HUDEP-2 (cell line): ENCODE measurements around the gene PRRG3.
"Not testable (repeated sequence)": the region's sequence is repeated elsewhere in the genome, so short reads cannot be mapped to it uniquely, and the experiment has no call there.

ENCODE experiments used
- DNase-seq, 76 experiments: peaks; one replicate each; lab custom pipeline; 2025; ENCODE audit not compliant: unreplicated experiment in 76 of 76; lab: John Stamatoyannopoulos, UW

The PRRG3 gene

GRCh38 chrX:151694661-151695582 lies at the start of gene PRRG3:
Gene PRRG3 (plus strand): TSS chrX:151695458. CDS start chrX:151698815, 3,357 bp downstream.
- no peak for DNase-seq

DNA sequence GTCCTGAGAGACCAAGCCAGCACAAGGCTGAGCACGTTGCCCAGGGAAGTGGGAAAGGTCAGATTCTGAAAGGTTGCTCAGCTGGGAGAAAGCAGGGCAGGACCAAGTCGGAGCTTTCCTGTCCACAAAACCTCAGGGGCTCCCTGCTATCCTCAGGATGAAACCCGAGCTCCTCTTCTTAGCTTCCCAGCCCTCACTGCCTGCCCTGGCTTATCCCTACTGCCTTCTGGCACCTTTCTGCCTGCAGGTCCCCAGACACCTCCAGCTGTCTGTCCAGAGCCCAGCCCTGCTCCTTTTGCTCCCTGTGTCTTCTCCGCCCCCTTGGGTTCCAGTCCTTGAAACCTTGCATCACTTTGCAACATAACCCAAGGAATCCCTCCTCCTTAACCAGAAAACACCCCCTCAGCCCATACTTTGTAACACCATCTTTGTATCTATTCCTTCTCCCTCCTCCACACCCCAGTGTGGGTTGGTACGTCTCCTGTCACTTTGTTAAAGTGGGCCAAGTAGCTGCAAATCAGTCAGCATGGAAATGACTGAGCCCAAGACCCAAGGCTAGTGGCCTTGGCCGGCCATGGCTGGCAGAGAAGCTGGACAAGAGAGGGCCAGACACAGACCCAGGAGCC lies 20.0 kb upstream of the PRRG3 start:
- no peak for DNase-seq

GRCh38 chrX:151676196-151676595 lies 19.1 kb upstream of the PRRG3 start:
- DNase-seq, result peak in 42 of 76 experiments; percentile 0 to 54 (median 5)

- DNase-seq, result peak in 74 of 76 experiments; percentile 2 to 87 (median 63)
Measured at GRCh38 chrX:151679798-151680402, 15.4 kb upstream of the PRRG3 start.

- DNase-seq, result peak in 64 of 76 experiments; percentile 0 to 71 (median 34)
Measured at GRCh38 chrX:151680805-151681204, 14.5 kb upstream of the PRRG3 start.

GRCh38 chrX:151687635-151688034 lies 7.6 kb upstream of the PRRG3 start:
- no peak for DNase-seq

DNA sequence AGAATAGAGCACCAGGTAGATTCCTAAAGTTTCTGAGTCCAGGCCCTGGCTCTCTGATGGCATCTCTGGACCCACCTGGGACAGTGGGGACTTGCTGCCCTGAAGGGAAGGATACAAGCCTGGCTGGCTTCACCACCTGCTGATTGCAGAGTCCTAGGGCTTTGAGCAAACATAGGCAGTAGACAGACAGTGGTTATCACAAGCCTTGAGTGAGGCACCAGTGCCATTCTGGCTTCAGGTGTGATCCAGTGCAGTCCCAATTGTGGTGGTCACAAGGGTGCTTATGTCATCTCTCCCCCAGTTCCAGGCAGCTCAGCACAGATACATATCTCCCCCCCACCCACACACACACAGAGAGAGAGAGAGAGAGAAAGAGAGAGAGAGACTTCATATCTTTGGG lies 6.6 kb upstream of the PRRG3 start:
- no peak for DNase-seq

DNA sequence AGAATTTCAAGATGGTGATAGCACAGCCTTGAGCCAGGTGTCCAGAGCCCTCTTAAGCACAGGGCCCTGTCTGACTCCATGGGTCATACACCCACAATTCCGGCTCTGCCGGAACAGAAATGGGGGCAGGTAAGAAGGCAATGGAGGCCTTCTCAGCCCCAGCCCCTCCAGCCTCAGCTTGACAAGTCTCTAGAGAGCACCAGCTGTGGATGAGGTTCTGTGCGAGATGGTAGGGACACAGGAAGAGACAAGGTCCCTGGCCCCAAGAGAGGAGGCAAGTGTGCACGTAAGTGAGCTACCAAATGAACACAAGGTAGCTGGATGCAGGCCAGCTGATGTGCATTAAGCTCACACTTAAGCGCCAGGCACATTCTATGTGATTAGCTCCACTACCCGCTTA lies 2.4 kb upstream of the PRRG3 start:
- no peak for DNase-seq

DNA sequence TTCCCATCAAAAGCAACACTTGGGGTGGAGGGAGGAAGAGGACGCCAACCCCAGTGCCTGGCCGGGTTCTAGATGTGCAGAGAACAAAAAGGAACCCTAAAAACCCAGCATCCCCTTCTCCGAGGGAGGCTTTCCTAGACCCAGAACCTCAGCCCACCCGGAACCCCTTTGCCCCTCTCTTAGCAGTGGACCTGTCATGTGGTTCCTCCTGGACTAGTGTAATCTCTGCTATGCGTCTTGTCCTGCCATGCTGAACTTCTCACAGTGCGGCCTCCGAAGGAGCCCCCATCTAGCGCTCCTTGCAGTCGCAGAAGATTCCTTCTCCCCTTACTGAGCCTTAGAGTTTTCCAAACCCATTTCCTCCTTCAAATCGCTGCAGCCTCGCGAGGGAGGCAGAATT lies 1.1 kb upstream of the PRRG3 start:
- DNase-seq, result no peak

DNA sequence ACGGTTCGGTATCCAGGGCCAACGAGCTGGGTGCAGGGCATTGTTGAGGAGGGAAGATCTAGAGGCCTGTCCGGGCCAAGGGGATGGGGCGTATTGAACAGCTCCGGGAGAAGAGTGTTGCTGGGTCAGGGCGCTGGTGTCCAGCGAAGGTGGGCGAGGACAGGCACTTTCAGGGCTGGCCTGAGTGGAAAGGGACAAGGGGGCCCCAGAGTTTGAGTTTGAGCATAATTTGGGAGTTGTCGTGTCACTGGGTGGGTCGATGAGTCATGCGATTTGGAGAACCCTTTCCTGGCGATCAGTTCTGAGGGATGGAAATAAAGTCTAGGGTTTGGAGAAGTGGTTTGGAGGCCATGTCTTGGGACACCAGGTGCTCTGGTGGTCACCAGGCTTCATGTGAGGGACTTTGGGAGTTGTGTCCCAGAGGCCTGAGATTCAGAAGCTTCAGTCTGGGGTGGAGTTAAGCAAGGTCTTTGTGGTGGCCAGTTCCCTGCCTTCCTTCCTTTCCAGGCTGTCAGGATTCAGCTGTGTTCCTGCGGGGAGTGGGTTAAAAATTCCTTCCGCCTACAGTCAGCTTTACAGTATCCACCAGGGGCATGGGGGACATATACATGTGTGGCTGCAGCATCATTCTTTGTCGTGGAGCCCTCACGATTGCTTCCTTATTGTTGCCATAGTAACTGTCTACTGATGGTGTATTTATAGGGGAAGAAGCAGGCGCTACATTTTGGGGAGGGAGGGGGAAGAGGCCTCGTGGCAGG lies 504 bp downstream of the PRRG3 start:
- no peak for DNase-seq

- not testable (repeated sequence) for DNase-seq
Measured at GRCh38 chrX:151697082-151697481, 1.8 kb downstream of the PRRG3 start.

- no peak for DNase-seq
Measured at GRCh38 chrX:151697522-151697921, 2.3 kb downstream of the PRRG3 start.

DNA sequence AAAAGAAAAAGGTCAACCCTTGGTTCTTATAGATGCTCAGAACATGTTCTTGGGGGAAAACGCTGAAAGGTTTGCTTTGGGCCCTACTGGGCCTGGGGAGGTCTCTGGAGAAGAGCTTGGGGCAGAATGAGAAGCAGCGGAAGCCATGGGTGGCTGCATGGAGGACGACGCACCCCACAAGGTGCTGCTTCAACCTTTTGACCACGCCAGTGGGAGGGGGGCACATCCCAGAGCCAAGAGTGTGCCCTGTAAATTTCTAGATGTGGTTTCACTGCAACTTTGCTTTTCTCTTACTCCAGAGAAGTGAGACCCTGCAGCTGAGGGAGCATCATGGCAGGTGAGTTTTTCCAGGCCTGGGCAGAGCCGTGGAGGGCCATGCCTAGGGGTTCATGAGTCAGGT lies 3.2 kb downstream of the PRRG3 start:
- no peak for DNase-seq

DNA sequence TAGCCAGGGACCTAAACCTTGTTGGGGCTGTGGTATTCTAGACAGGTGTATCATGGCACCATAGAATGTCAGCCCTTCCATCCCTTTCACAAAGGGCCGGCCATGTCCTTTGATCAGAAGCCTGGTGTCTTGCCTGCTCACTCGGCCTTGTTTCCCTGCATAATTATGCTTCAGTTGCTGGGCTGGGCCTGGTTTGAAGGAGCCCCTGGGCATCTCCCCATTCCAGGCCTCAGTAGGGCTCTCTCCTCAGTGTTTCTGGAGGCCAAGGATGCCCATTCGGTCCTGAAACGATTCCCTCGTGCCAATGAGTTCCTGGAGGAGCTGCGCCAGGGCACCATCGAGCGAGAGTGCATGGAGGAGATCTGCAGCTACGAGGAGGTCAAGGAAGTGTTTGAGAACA lies 4.5 kb downstream of the PRRG3 start:
- no peak for DNase-seq

- no peak for DNase-seq
Measured at GRCh38 chrX:151700581-151700980, 5.3 kb downstream of the PRRG3 start.

GRCh38 chrX:151701071-151701470 lies 5.8 kb downstream of the PRRG3 start:
- no peak for DNase-seq

DNA sequence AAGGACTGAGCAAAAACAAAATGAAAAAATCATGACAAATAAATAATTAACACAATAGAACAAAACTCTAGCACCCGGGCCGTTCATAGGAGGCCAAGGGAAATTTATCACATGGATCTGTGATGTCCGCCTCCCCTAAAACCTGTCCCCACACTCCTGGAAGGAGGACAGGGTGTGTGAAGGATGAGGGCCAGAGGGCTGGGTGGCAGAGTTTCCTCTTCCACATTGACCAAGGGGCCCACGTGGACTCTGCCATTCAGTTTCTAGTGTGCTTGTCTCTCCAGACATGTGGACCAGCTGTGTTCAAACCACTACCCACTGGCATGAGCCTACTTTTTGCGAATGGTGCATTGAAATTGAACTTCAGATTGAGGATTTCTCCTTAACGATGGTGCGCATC lies 6.3 kb downstream of the PRRG3 start:
- no peak for DNase-seq

DNA sequence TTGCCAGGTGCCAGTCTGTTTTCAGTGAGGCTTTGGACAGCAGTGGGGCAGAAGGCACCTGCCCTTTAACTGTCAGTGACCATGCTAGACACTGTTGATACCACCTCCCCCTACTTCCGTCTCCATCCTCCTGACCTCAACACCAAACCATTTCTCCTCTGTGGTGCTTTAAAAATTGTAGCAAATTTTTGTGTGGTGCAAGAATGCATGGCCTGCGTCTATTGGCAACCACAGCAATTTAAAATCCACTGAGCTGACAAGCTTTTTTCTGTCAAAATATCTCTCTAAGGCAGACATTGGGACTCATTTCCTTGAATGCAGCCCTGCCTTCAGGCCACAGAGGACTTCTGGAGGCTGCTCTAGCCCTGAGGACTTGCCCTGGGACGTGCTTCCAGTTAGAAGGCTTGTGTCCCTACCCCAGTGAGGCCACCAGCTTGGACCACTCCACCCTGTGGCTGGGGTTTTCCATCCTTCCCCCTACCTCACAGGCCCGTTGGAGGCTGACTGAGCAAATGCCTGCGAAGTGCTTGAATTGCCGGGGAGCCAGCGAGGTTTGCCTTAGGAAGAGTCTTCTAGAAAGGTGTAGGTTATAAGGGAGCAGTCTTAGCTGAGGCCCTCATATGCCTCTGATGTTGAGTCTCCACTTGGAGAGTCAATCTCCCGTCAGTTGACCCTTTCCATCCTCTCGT lies 6.9 kb downstream of the PRRG3 start:
- no peak for DNase-seq

DNA sequence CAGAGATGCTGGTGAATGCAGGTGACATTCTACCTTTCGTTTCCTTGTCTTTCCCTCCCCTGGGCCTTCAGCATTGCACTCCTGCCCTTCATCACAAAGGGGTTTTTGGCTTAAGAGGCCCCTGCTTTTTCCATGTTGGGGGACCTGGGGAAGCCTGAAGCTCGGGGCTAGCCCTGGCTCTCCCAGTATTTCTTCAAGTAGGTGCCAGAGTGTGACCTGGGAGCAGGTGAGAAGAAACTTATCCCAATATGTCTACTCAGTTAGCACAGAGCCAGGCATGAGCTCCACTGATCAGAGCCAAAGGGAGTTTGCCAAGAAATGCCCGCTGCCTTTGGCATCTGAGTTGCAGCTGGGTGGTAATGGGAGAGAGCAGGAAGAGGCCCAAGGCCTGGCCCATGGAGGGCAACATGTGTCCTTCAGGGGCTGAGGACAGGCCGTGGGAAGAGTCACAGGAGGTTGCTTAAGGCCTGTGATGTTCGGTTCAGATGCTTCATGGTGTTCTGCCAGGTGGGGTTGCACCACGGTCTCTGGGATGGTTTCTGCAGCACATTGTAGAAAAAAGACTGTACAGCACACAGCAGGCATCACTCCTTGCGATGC lies 7.6 kb downstream of the PRRG3 start:
- no peak for DNase-seq

DNA sequence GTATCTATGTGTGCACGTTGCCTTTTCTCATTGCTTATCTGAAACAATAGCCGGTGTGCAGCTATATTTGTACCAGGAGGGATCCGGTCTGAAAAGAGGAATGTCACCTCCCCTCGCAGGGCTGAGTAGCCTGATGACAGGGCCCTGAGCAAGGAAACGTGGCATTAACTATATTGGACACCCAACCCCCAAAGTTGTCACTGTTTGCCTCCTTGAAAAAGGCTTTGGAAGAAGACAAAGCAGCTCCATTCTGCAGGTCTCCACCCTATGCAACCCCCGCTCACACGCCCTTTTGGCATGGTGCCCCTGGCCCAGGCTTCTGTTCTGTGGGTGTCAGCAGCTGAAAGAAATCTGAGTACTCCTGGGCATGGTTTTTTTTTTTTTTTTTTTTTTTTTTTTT lies 8.2 kb downstream of the PRRG3 start:
- DNase-seq, result peak in 5 of 76 experiments; percentile 0 to 8 (median 3)
